K562 (cell line): ENCODE data around the gene EEF1A2. TPM values are rescaled to one million over a fixed set of nuclear protein-coding genes. Genes with fewer than 3 reads are reported as not detected.

Experiments
- ATAC-seq: fragments of 200-7000 bp; cut with Tn5 transposase; 3 replicates; pipeline ENCODE4 v1.9.1; 2020; ENCODE audit warnings: moderate library complexity
- BruUV-seq: library from RNA; stranded (reverse); fragments of 400-500 nt; replicated peaks from 2 replicates; lab custom pipeline; 2021; lab: Mats Ljungman, UMichigan
- CTCF ChIA-PET: fragments of 300-600 bp; formaldehyde crosslinking; extraction: SDS; loops from one replicate; lab custom pipeline; 2021; ENCODE audit warnings: low intra/inter-chr PET ratio; lab: Yijun Ruan, JAX
- POLR2A ChIA-PET: fragments of 300-600, 350-650 bp; sonication (Branson Sonifier 250); formaldehyde crosslinking; extraction: SDS; loops from one replicate; lab custom pipeline; 2021; ENCODE audit warnings: antibody characterized with exemption, inconsistent platforms; lab: Yijun Ruan, JAX
- DNase-seq, 4 experiments: peaks; one replicate each; pipeline versions ENCODE4 v3.0.0 to v3.0.0-alpha.2; 2011 to 2018; ENCODE audit warnings: low spot score in 3 of 4, mixed read lengths in 3 of 4; ENCODE audit errors: extremely low read depth in 1 of 4
- FAIRE-seq: peaks from 2 replicates; lab custom pipeline; 2011; peaks lifted over from hg19 to GRCh38; lab: Jason Lieb, UNC
- H2AFZ ChIP-seq: 2 replicates; pipeline ENCODE4 v1.6.0; 2011; ENCODE audit warnings: low read depth, low read length, control low read depth, inconsistent platforms
- H3K27ac ChIP-seq: fragments of 200-600 bp; 3 replicates; pipeline ENCODE4 v1.8.0; 2011; ENCODE audit warnings: low read depth, mild to moderate bottlenecking, control low read depth, inconsistent platforms, low read length, moderate library complexity, mixed read lengths; ENCODE audit errors: extremely low read depth
- H3K27me3 ChIP-seq, 2 experiments: fragments of 300-600 bp in 1 of 2; 2 replicates in 1 of 2; 3 replicates in 1 of 2; pipeline versions ENCODE4 v1.6.0 to v1.8.0; 2011; ENCODE audit warnings: inconsistent platforms in 2 of 2, low read length in 2 of 2, mild to moderate bottlenecking in 1 of 2, mixed read lengths in 1 of 2, moderate library complexity in 1 of 2; ENCODE audit not compliant: control insufficient read depth in 2 of 2, insufficient read depth in 2 of 2
- H3K36me3 ChIP-seq: fragments of 300-600 bp; 3 replicates; pipeline ENCODE4 v1.8.0; 2011; ENCODE audit warnings: mild to moderate bottlenecking, low read length, inconsistent platforms; ENCODE audit not compliant: control insufficient read depth, insufficient read depth
- H3K4me1 ChIP-seq, 2 experiments: fragments of 200-600 bp in 1 of 2; replicated peaks in 1 of 2; 2 replicates in 1 of 2; 3 replicates in 1 of 2; pipeline versions ENCODE4 v1.5.1 to v1.8.0; 2011; ENCODE audit warnings: inconsistent platforms in 2 of 2, low read length in 2 of 2, mild to moderate bottlenecking in 1 of 2, mixed read lengths in 1 of 2, moderate library complexity in 1 of 2; ENCODE audit not compliant: control insufficient read depth in 2 of 2, insufficient read depth in 2 of 2
- H3K4me2 ChIP-seq: 2 replicates; pipeline ENCODE4 v1.6.1; 2011; ENCODE audit warnings: low read length, control low read depth, inconsistent platforms, mixed read lengths; ENCODE audit not compliant: insufficient read depth
- H3K4me3 ChIP-seq: fragments of 200-600 bp; sonication (generic), shearing (Covaris generic); 2 replicates; pipeline ENCODE4 v1.5.1; 2016; ENCODE audit warnings: control low read depth, inconsistent platforms
- H3K79me2 ChIP-seq: fragments of 200-600 bp; 3 replicates; pipeline ENCODE4 v1.8.0; 2011; ENCODE audit warnings: low read length, inconsistent platforms; ENCODE audit not compliant: control insufficient read depth, insufficient read depth
- H3K9ac ChIP-seq, 2 experiments: 2 replicates each; pipeline versions ENCODE4 v1.6.0 to v1.6.1; 2011; ENCODE audit warnings: low read depth in 2 of 2, low read length in 2 of 2, control low read depth in 1 of 2, inconsistent platforms in 1 of 2, mild to moderate bottlenecking in 1 of 2, mixed read lengths in 1 of 2; ENCODE audit not compliant: insufficient read depth in 1 of 2
- H3K9me1 ChIP-seq: one replicate; pipeline ENCODE4 v1.6.0; 2011; ENCODE audit warnings: inconsistent platforms, mild to moderate bottlenecking, low read length, moderate library complexity; ENCODE audit not compliant: control insufficient read depth, insufficient read depth
- H3K9me3 ChIP-seq: replicated peaks from 2 replicates; pipeline ENCODE4 v1.5.1; 2011; ENCODE audit warnings: low read depth, low read length, inconsistent platforms; ENCODE audit not compliant: control insufficient read depth, insufficient read depth
- H4K20me1 ChIP-seq: replicated peaks from 2 replicates; pipeline ENCODE4 v1.6.1; 2011; ENCODE audit warnings: low read length, inconsistent platforms, mixed read lengths; ENCODE audit not compliant: control insufficient read depth, insufficient read depth
- CHD1 ChIP-seq: fragments of 200-600 bp; sonication (generic); IDR thresholded peaks from one replicate; pipeline ENCODE4 v1.6.1; 2012; ENCODE audit warnings: mild to moderate bottlenecking, moderate library complexity, low read length, inconsistent platforms
- E2F6 ChIP-seq, 2 experiments: IDR thresholded peaks; 2 replicates each; pipeline ENCODE4 v1.6.1; 2011; ENCODE audit warnings: borderline replicate concordance in 1 of 2, control low read depth in 1 of 2, low read depth in 1 of 2, low read length in 1 of 2, mild to moderate bottlenecking in 1 of 2, mixed read lengths in 1 of 2, moderate library complexity in 1 of 2; ENCODE audit not compliant: insufficient read depth in 1 of 2, insufficient read length in 1 of 2, poor library complexity in 1 of 2, severe bottlenecking in 1 of 2; ENCODE audit errors: extremely low read depth in 1 of 2
- WGBS: fragments of 100-300 bp; shearing (Covaris generic); methylation state at CpG from one replicate; pipeline ENCODE4 v1.1.6; 2016; ENCODE audit warnings: low coverage, mixed read lengths; ENCODE audit not compliant: insufficient coverage; ENCODE audit errors: missing lambda C conversion rate; 5-methylcytosine and 5-hydroxymethylcytosine counted together
- in situ Hi-C: fragments of 300-500 bp; cut with MboI; formaldehyde crosslinking; loops from 4 replicates; pipeline ENCODE4 v1.15.0; 2018; ENCODE audit warnings: inconsistent platforms, mixed read lengths
- intact Hi-C: fragments of 100-400 bp; cut with micrococcal nuclease; formaldehyde crosslinking; loops from 2 replicates; pipeline ENCODE4 v1.14.2; 2022
- polyA plus RNA-seq, 8 experiments: library from polyadenylated mRNA; depleted of rRNA in 4 of 8; stranded (reverse) in 5 of 8; unstranded in 3 of 8; fragments of >200 nt; fragmentation: Nextera tagmentation in 2 of 8; fragmentation: Illumina TruSeq in 1 of 8; extraction: Ambion mirVana in 2 of 8; extraction: Trizol in 1 of 8; gene quantifications; 2 replicates each; pipeline versions ENCODE4 v1.2.1 to v1.2.3, GENCODE V29; 2011 to 2014; ENCODE audit warnings: inconsistent platforms in 1 of 8, missing spikeins in 1 of 8
- total RNA-seq, 7 experiments: library from RNA; depleted of rRNA in 6 of 7; stranded (reverse); fragments of >200 nt in 6 of 7; fragmentation: Illumina TruSeq in 2 of 7; extraction: Trizol in 2 of 7; gene quantifications; 2 replicates each; pipeline versions ENCODE4 v1.2.1 to v1.2.3, GENCODE V29; 2011 to 2021; ENCODE audit warnings: low replicate concordance in 1 of 7

Gene EEF1A2
- total and polyA plus RNA-seq, 9 of the 15 experiments (the other 6 are each of a cell fraction or from before 2014, with no cell fraction given): 0.04 to 29.6 (median 11.5) TPM

DNA sequence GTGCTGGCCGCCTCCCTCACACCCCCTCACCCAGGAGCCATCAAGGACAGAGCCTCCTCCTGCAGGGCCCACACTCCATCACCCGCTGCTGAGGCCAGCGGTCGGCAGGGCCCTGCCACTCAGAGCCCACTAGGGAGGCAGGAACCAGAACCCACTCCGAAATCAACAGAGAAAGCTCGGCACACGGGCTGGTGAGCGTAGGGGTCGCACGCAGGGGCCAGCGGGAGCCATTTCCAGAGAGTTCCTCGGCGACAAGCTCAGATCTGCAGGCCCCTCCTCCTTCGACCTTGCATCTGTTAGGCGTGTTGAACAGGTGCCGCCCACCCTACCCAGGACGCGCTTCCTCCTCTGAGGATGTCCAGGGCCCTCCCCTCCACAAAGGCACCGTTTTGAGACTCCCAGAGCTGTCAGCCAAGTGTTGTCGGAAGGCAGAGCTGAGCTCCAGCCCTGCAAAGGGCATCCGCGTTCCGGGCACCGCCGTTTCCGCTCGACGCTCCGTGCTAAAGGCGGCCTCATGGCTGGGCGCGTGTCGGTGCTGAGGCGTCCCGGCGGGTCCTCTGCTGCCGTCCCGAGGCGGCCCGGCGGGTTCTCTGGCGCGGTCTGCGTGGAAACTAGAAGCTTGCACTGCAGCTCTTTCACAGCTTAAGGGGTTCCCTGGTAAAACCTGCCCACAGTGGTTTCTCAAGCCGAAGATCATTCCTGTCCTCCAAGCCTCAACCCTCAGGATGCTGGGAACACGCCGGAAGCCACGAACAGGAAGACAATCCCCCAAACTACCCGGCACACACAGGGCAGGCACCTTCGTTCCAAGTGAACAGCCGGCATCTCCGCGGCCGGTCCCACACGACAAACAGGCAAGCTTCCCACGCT, 33.3 kb downstream of the EEF1A2 start:
- intact Hi-C loops: no loop called here
- Histone ChIP-seq H3K27ac (no peak overlapping the region), H3K4me3 (no peak overlapping the region), H3K27me3 (peaks cover 52 to 97% of the 10 kb centered on the region in 2 experiments), H3K9ac (no peak overlapping the region), H3K4me1 (peaks cover 0 to 31% of the 10 kb centered on the region in 2 experiments; a peak in 2 of 5 replicates), H4K20me1 (peaks cover 14% of the 10 kb centered on the region; the same call in 1 of the 2 replicates), H3K9me1 (no peaks in the 10 kb centered on the region), H3K79me2 (no peaks in the 10 kb centered on the region), H3K4me2 (no peak overlapping the region), H2AFZ (no peak overlapping the region), H3K9me3 (no peaks in the 10 kb centered on the region), H3K36me3 (no peaks in the 10 kb centered on the region)
- WGBS: 12% methylated on average over 52 of the region's 56 CpGs
- in situ Hi-C loops: no loop called here
- ChIA-PET CTCF (no interaction called here), POLR2A (interaction anchor here (0.7 to 1.2 kb wide), 4 partner anchors 14 to 63 kb away, joined by 3 to 6 read pairs (median 4); partner anchors contain the start of gene PPDPF)
- no peak for FAIRE-seq
- no peak for TF ChIP-seq CHD1
- TF ChIP-seq E2F6 (IDR thresholded peaks at IDR 0.05; ENCODE audit: borderline replicate concordance in 1 of 2, extremely low read depth in 1 of 2, insufficient read depth in 1 of 2, insufficient read length in 1 of 2, low read depth in 1 of 2, low read length in 1 of 2, poor library complexity in 1 of 2, severe bottlenecking in 1 of 2): peak in 1 of 2 experiments; percentile 22
- no TSS peak for BruUV-seq
- DNase-seq: no peak
- ATAC-seq: no peak
